K562 (cell line): Measurements from ENCODE around the gene WDR49. TPM values are rescaled to one million over a fixed set of nuclear protein-coding genes. Genes with fewer than 3 reads are reported as not detected.

Experiments used
- ATAC-seq: fragments of 200-7000 bp; cut with Tn5 transposase; 3 replicates; pipeline ENCODE4 v1.9.1; 2020; ENCODE audit warnings: moderate library complexity
- BruUV-seq: library from RNA; stranded (reverse); fragments of 400-500 nt; replicated peaks from 2 replicates; lab custom pipeline; 2021; lab: Mats Ljungman, UMichigan
- CTCF ChIA-PET: fragments of 300-600 bp; formaldehyde crosslinking; extraction: SDS; loops from one replicate; lab custom pipeline; 2021; ENCODE audit warnings: low intra/inter-chr PET ratio; lab: Yijun Ruan, JAX
- POLR2A ChIA-PET: fragments of 300-600, 350-650 bp; sonication (Branson Sonifier 250); formaldehyde crosslinking; extraction: SDS; loops from one replicate; lab custom pipeline; 2021; ENCODE audit warnings: antibody characterized with exemption, inconsistent platforms; lab: Yijun Ruan, JAX
- DNase-seq, 4 experiments: peaks; one replicate each; pipeline versions ENCODE4 v3.0.0 to v3.0.0-alpha.2; 2011 to 2018; ENCODE audit warnings: low spot score in 3 of 4, mixed read lengths in 3 of 4; ENCODE audit errors: extremely low read depth in 1 of 4
- FAIRE-seq: peaks from 2 replicates; lab custom pipeline; 2011; peaks lifted over from hg19 to GRCh38; lab: Jason Lieb, UNC
- H2AFZ ChIP-seq: 2 replicates; pipeline ENCODE4 v1.6.0; 2011; ENCODE audit warnings: low read depth, low read length, control low read depth, inconsistent platforms
- H3K27ac ChIP-seq: fragments of 200-600 bp; 3 replicates; pipeline ENCODE4 v1.8.0; 2011; ENCODE audit warnings: low read depth, mild to moderate bottlenecking, control low read depth, inconsistent platforms, low read length, moderate library complexity, mixed read lengths; ENCODE audit errors: extremely low read depth
- H3K27me3 ChIP-seq, 2 experiments: fragments of 300-600 bp in 1 of 2; 2 replicates in 1 of 2; 3 replicates in 1 of 2; pipeline versions ENCODE4 v1.6.0 to v1.8.0; 2011; ENCODE audit warnings: inconsistent platforms in 2 of 2, low read length in 2 of 2, mild to moderate bottlenecking in 1 of 2, mixed read lengths in 1 of 2, moderate library complexity in 1 of 2; ENCODE audit not compliant: control insufficient read depth in 2 of 2, insufficient read depth in 2 of 2
- H3K36me3 ChIP-seq: fragments of 300-600 bp; 3 replicates; pipeline ENCODE4 v1.8.0; 2011; ENCODE audit warnings: mild to moderate bottlenecking, low read length, inconsistent platforms; ENCODE audit not compliant: control insufficient read depth, insufficient read depth
- H3K4me1 ChIP-seq, 2 experiments: fragments of 200-600 bp in 1 of 2; replicated peaks in 1 of 2; 2 replicates in 1 of 2; 3 replicates in 1 of 2; pipeline versions ENCODE4 v1.5.1 to v1.8.0; 2011; ENCODE audit warnings: inconsistent platforms in 2 of 2, low read length in 2 of 2, mild to moderate bottlenecking in 1 of 2, mixed read lengths in 1 of 2, moderate library complexity in 1 of 2; ENCODE audit not compliant: control insufficient read depth in 2 of 2, insufficient read depth in 2 of 2
- H3K4me2 ChIP-seq: 2 replicates; pipeline ENCODE4 v1.6.1; 2011; ENCODE audit warnings: low read length, control low read depth, inconsistent platforms, mixed read lengths; ENCODE audit not compliant: insufficient read depth
- H3K4me3 ChIP-seq: fragments of 200-600 bp; sonication (generic), shearing (Covaris generic); 2 replicates; pipeline ENCODE4 v1.5.1; 2016; ENCODE audit warnings: control low read depth, inconsistent platforms
- H3K79me2 ChIP-seq: fragments of 200-600 bp; 3 replicates; pipeline ENCODE4 v1.8.0; 2011; ENCODE audit warnings: low read length, inconsistent platforms; ENCODE audit not compliant: control insufficient read depth, insufficient read depth
- H3K9ac ChIP-seq, 2 experiments: 2 replicates each; pipeline versions ENCODE4 v1.6.0 to v1.6.1; 2011; ENCODE audit warnings: low read depth in 2 of 2, low read length in 2 of 2, control low read depth in 1 of 2, inconsistent platforms in 1 of 2, mild to moderate bottlenecking in 1 of 2, mixed read lengths in 1 of 2; ENCODE audit not compliant: insufficient read depth in 1 of 2
- H3K9me1 ChIP-seq: one replicate; pipeline ENCODE4 v1.6.0; 2011; ENCODE audit warnings: inconsistent platforms, mild to moderate bottlenecking, low read length, moderate library complexity; ENCODE audit not compliant: control insufficient read depth, insufficient read depth
- H3K9me3 ChIP-seq: replicated peaks from 2 replicates; pipeline ENCODE4 v1.5.1; 2011; ENCODE audit warnings: low read depth, low read length, inconsistent platforms; ENCODE audit not compliant: control insufficient read depth, insufficient read depth
- H4K20me1 ChIP-seq: replicated peaks from 2 replicates; pipeline ENCODE4 v1.6.1; 2011; ENCODE audit warnings: low read length, inconsistent platforms, mixed read lengths; ENCODE audit not compliant: control insufficient read depth, insufficient read depth
- GTF2F1 ChIP-seq: IDR thresholded peaks from 2 replicates; pipeline ENCODE4 v1.6.1; 2011; ENCODE audit warnings: low read depth, low read length, improper control_type of control experiment
- HOXB6 ChIP-seq: fragments of 250-450 bp; sonication (Bioruptor Pico); IDR thresholded peaks from 2 replicates; pipeline ENCODE4 v1.5.1; 2022; ENCODE audit warnings: mild to moderate bottlenecking, borderline replicate concordance
- NFE2L1 ChIP-seq: fragments of 450-650 bp; IDR thresholded peaks from 2 replicates; pipeline ENCODE4 v1.6.1; 2016; ENCODE audit warnings: missing genetic modification characterization, low read depth, mild to moderate bottlenecking, missing compliant biosample characterization, moderate library complexity, borderline replicate concordance
- NFXL1 ChIP-seq: fragments of 450-650 bp; formaldehyde crosslinking; IDR thresholded peaks from 2 replicates; pipeline ENCODE4 v1.4.0; 2021; ENCODE audit warnings: mild to moderate bottlenecking
- PHB2 ChIP-seq: fragments of 450-650 bp; IDR thresholded peaks from 2 replicates; pipeline ENCODE4 v1.6.1; 2017; ENCODE audit warnings: low read depth
- SAFB ChIP-seq: fragments of 200-400 bp; formaldehyde crosslinking; IDR thresholded peaks from 2 replicates; pipeline ENCODE4 v1.6.1; 2017; ENCODE audit warnings: low read depth, low read length, borderline replicate concordance
- ZNF133 ChIP-seq: fragments of 250-450 bp; sonication (Bioruptor Pico); IDR thresholded peaks from 2 replicates; pipeline ENCODE4 v1.4.0; 2020; ENCODE audit warnings: mild to moderate bottlenecking
- WGBS: fragments of 100-300 bp; shearing (Covaris generic); methylation state at CpG from one replicate; pipeline ENCODE4 v1.1.6; 2016; ENCODE audit warnings: low coverage, mixed read lengths; ENCODE audit not compliant: insufficient coverage; ENCODE audit errors: missing lambda C conversion rate; 5-methylcytosine and 5-hydroxymethylcytosine counted together
- in situ Hi-C: fragments of 300-500 bp; cut with MboI; formaldehyde crosslinking; loops from 4 replicates; pipeline ENCODE4 v1.15.0; 2018; ENCODE audit warnings: inconsistent platforms, mixed read lengths
- intact Hi-C: fragments of 100-400 bp; cut with micrococcal nuclease; formaldehyde crosslinking; loops from 2 replicates; pipeline ENCODE4 v1.14.2; 2022
- polyA plus RNA-seq, 8 experiments: library from polyadenylated mRNA; depleted of rRNA in 4 of 8; stranded (reverse) in 5 of 8; unstranded in 3 of 8; fragments of >200 nt; fragmentation: Nextera tagmentation in 2 of 8; fragmentation: Illumina TruSeq in 1 of 8; extraction: Ambion mirVana in 2 of 8; extraction: Trizol in 1 of 8; gene quantifications; 2 replicates each; pipeline versions ENCODE4 v1.2.1 to v1.2.3, GENCODE V29; 2011 to 2014; ENCODE audit warnings: inconsistent platforms in 1 of 8, missing spikeins in 1 of 8
- total RNA-seq, 7 experiments: library from RNA; depleted of rRNA in 6 of 7; stranded (reverse); fragments of >200 nt in 6 of 7; fragmentation: Illumina TruSeq in 2 of 7; extraction: Trizol in 2 of 7; gene quantifications; 2 replicates each; pipeline versions ENCODE4 v1.2.1 to v1.2.3, GENCODE V29; 2011 to 2021; ENCODE audit warnings: low replicate concordance in 1 of 7
- TF ChIP-seq, protein P1 (sequence below): fragments of 450-650 bp; IDR thresholded peaks from 2 replicates; pipeline ENCODE4 v1.6.1; 2016; ENCODE audit warnings: borderline replicate concordance

Gene WDR49
- total and polyA plus RNA-seq, 9 of the 15 experiments (the other 6 are each of a cell fraction or from before 2014, with no cell fraction given), result not detected

DNA sequence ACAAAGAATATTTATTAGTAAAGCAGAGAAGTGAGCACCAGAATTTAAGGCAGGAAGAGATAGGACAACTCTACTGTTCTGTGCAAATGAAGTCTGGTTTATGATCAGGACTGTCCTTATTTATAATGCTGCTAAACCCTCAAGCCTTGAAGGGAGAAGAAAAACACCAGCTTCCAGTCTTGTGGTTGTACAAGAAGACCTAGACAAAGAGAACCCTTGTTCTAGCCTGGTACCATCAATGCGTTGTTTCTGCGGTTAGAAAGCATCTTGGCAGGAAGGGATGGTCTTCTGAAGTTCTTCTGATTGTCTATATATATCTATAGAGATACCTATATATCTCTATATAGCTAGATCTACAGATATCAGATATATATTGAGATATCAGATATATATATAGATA, 47.2 kb upstream of the WDR49 start:
- Histone ChIP-seq H4K20me1 (no peaks in the 10 kb centered on the region), H3K79me2 (peaks cover 80% of the 10 kb centered on the region), H3K9ac (no peak overlapping the region), H3K27me3 (no peaks in the 10 kb centered on the region), H3K4me3 (no peak overlapping the region), H3K4me2 (no peak overlapping the region), H3K9me3 (no peaks in the 10 kb centered on the region), H3K9me1 (no peaks in the 10 kb centered on the region), H3K36me3 (peaks cover 90% of the 10 kb centered on the region), H3K4me1 (no peaks in the 10 kb centered on the region; a peak in 1 of 5 replicates), H3K27ac (no peak overlapping the region), H2AFZ (no peak overlapping the region)
- in situ Hi-C loops (no loop called here), intact Hi-C loops (no loop called here)
- FAIRE-seq (no peak), DNase-seq (no peak), ATAC-seq (no peak)
- POLR2A ChIA-PET, result no interaction called here
- TF ChIP-seq SAFB, result no peak
- no peak for TF ChIP-seq GTF2F1
- TF ChIP-seq PHB2, result no peak
- no peak for TF ChIP-seq NFXL1 (CRISPR knock-in tag)
- no peak for TF ChIP-seq ZNF133 (CRISPR knock-in tag)
- TF ChIP-seq NFE2L1, result no peak
- TF ChIP-seq HOXB6 (CRISPR knock-in tag), result no peak
- TF ChIP-seq, protein P1, sequence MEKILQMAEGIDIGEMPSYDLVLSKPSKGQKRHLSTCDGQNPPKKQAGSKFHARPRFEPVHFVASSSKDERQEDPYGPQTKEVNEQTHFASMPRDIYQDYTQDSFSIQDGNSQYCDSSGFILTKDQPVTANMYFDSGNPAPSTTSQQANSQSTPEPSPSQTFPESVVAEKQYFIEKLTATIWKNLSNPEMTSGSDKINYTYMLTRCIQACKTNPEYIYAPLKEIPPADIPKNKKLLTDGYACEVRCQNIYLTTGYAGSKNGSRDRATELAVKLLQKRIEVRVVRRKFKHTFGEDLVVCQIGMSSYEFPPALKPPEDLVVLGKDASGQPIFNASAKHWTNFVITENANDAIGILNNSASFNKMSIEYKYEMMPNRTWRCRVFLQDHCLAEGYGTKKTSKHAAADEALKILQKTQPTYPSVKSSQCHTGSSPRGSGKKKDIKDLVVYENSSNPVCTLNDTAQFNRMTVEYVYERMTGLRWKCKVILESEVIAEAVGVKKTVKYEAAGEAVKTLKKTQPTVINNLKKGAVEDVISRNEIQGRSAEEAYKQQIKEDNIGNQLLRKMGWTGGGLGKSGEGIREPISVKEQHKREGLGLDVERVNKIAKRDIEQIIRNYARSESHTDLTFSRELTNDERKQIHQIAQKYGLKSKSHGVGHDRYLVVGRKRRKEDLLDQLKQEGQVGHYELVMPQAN, result no peak
- 100% methylated on average over 2 of the region's 2 CpGs for WGBS
- no TSS peak for BruUV-seq
- CTCF ChIA-PET, result no interaction called here
